ENCODE measurements around the gene ATF2. TPM values are rescaled to one million over a fixed set of nuclear protein-coding genes. Genes with fewer than 3 reads are reported as not detected.

ATF2 gene
- total RNA-seq, 2 experiments from 2014 or later: 46.9 to 48.5 TPM

DNA sequence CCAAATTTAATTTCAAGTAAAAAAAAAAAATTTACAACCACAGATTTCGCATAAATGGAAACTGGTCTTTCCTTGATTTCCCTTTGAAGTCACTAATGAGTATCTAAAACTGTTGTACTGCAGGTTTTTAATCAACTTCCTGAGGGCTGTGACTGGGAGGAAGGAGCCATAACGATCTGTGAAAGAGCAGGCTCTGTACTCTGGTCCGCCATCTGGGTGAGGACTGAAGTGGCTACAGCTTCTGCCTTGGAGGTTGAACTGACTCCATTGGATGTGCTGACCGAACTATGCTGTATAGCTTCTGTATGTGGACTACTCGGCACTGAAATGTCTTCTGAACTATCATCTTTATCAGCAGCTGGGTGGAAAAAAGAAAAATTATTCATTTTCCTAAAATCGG lies 93.5 kb downstream of the ATF2 start:
- ChIA-PET CTCF (interaction anchor here (0.6 kb wide), 1 partner anchor 64 kb away, joined by 4 read pairs; no protein-coding TSS in a partner anchor), POLR2A (no interaction called here)
- Mint-ChIP-seq H3K27me3 (no peaks in the 10 kb centered on the region), H3K9me3 (no peaks in the 10 kb centered on the region), H3K4me3 (no peak overlapping the region), H3K27ac (no peak overlapping the region), H3K4me1 (ENCODE audit: low read depth) (no peaks in the 10 kb centered on the region), H3K36me3 (peaks cover 40% of the 10 kb centered on the region)
- no peak for DNase-seq
- intact Hi-C loops (cut with micrococcal nuclease): no loop called here

DNA sequence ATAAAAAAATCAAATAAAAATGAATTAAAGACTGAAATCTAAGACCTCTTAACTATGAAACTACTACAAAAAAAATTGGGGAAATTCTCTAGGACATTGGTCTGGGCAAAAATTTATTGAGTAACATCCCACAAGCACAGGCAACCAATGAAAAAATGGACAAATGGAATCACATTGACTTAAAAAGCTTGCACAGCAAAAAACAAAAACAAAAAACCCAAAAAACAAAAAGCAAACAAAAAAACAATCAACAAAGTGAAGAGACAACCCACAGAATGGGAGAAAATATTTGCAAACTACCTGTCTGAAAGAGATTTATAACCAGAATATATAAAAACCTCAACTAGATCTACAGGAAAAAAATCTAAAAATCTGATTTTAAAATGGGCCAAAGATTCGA lies 99.5 kb downstream of the ATF2 start:
- DNase-seq: no peak
- Mint-ChIP-seq H3K27me3 (no peaks in the 10 kb centered on the region), H3K9me3 (no peaks in the 10 kb centered on the region), H3K27ac (no peak overlapping the region), H3K4me3 (no peak overlapping the region), H3K36me3 (peaks cover 38% of the 10 kb centered on the region), H3K4me1 (ENCODE audit: low read depth) (no peaks in the 10 kb centered on the region)
- intact Hi-C loops (cut with micrococcal nuclease): no loop called here
- ChIA-PET POLR2A (no interaction called here), CTCF (no interaction called here)

DNA sequence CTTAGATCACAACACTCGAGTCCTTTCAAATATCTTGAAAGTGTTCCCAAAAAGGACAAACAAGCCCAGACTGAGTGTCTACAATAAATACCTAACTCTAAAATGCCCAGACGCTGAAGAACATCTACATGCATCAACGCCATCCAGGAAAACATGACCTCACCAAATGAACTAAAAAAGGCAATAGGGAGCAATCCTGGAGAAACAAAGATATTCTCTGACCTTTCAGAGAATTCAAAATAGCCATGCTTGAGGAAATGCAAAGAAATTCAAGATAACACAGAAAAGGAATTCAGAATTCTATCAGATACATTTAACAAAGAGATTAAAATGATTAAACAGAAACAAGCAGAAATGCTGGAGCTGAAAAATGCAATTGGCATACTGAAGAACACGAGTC lies 101.6 kb downstream of the ATF2 start:
- intact Hi-C loops (cut with micrococcal nuclease): no loop called here
- Mint-ChIP-seq H3K27ac (no peak overlapping the region), H3K9me3 (no peaks in the 10 kb centered on the region), H3K4me3 (no peak overlapping the region), H3K27me3 (no peaks in the 10 kb centered on the region), H3K36me3 (peaks cover 31% of the 10 kb centered on the region), H3K4me1 (ENCODE audit: low read depth) (no peaks in the 10 kb centered on the region)
- POLR2A ChIA-PET: no interaction called here
- CTCF ChIA-PET: no interaction called here
- DNase-seq: no peak

DNA sequence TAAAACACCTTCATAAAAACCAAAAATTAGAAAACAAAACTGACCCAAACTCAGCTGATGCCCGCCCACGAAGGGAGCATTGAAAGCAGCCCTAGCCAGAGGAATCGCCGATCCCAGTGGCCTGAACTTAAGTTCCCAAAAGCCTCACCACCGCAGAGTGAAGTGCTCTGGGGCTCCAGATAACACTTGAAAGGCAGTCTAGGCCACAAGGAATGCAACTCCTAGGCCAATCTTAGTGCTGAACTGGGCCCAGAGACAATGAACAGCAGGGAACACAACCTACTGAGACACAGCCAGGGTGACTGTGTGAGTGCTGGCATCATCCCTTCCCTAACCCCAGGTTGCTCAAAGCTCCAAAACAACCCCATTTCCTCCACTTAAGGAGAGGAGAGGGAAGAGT lies 103.2 kb downstream of the ATF2 start:
- intact Hi-C loops (cut with micrococcal nuclease): no loop called here
- POLR2A ChIA-PET: no interaction called here
- no peak overlapping the region for H3K4me3 Mint-ChIP-seq
- H3K9me3 Mint-ChIP-seq: no peaks in the 10 kb centered on the region
- H3K4me1 Mint-ChIP-seq (ENCODE audit: low read depth): no peaks in the 10 kb centered on the region
- peaks cover 28% of the 10 kb centered on the region for H3K36me3 Mint-ChIP-seq
- no peaks in the 10 kb centered on the region for H3K27me3 Mint-ChIP-seq
- DNase-seq: no peak
- CTCF ChIA-PET: no interaction called here
- H3K27ac Mint-ChIP-seq: no peak overlapping the region

DNA sequence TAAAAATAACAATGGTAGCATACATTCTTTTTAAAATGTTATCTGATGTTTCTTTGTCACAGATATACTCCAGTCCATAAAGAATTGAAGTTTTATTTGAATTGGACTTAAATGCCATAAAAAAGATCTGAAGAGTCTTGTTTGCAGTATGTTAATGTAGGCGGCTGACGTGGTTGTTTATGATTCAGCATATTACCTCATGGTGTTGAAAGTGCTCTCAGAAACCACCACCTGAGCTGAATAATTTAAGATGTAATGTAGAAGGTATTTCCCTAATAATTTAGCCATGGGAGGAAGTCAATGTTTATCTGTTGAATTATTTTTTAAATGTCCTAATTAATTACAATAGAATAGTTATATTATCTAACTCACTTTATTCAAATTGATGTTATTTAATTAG lies 104.3 kb downstream of the ATF2 start:
- Mint-ChIP-seq H3K36me3 (peaks cover 27% of the 10 kb centered on the region), H3K27ac (no peak overlapping the region), H3K4me1 (ENCODE audit: low read depth) (no peaks in the 10 kb centered on the region), H3K9me3 (no peaks in the 10 kb centered on the region), H3K4me3 (no peak overlapping the region), H3K27me3 (no peaks in the 10 kb centered on the region)
- ChIA-PET CTCF (no interaction called here), POLR2A (no interaction called here)
- intact Hi-C loops (cut with micrococcal nuclease): no loop called here
- no peak for DNase-seq

DNA sequence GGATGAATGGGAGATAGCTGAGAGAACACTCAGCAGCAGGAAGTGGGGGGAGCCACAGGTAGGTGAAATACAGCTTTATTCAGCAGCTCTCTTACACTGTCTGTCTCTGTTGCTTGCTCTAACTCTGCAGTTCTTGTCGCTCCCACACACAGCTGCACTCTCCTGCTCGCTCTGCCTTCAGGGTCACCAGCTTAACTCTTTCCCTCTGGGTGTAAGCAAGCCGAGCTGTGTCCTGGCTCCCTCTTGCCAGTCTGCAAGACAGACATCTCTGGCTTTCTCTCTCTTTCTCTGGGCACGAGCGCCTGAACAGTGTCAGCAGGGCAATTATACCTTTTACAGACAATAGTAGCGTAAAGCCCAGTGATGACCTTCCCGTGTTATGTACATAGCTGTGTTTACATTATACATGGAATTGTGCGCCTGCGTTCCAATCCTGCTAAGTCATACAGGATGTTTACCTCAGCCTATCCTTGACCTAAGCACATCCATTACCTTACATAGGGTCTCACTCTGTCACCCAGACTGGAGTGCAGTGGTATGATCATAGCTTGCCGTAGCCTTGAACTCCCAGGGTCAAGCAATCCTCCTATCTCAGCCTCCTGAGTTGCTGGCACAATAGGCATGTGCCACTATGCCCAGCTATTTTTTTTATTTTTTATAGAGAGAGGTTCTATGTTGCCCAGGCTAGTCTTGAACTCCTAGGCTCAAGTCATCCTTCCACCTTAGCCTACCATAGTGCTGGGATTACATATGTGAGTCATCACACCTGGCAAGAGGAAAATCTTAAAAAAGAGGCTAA lies 105.0 kb downstream of the ATF2 start:
- intact Hi-C loops (cut with micrococcal nuclease): no loop called here
- ChIA-PET POLR2A (no interaction called here), CTCF (interaction anchor here (0.6 kb wide), 1 partner anchor 489 kb away, joined by 4 read pairs; no protein-coding TSS in a partner anchor)
- H3K4me1 Mint-ChIP-seq (ENCODE audit: low read depth): no peaks in the 10 kb centered on the region
- no peak overlapping the region for H3K4me3 Mint-ChIP-seq
- DNase-seq: no peak
- no peak overlapping the region for H3K27ac Mint-ChIP-seq
- H3K27me3 Mint-ChIP-seq: no peaks in the 10 kb centered on the region
- H3K9me3 Mint-ChIP-seq: no peaks in the 10 kb centered on the region
- H3K36me3 Mint-ChIP-seq: peaks cover 24% of the 10 kb centered on the region

DNA sequence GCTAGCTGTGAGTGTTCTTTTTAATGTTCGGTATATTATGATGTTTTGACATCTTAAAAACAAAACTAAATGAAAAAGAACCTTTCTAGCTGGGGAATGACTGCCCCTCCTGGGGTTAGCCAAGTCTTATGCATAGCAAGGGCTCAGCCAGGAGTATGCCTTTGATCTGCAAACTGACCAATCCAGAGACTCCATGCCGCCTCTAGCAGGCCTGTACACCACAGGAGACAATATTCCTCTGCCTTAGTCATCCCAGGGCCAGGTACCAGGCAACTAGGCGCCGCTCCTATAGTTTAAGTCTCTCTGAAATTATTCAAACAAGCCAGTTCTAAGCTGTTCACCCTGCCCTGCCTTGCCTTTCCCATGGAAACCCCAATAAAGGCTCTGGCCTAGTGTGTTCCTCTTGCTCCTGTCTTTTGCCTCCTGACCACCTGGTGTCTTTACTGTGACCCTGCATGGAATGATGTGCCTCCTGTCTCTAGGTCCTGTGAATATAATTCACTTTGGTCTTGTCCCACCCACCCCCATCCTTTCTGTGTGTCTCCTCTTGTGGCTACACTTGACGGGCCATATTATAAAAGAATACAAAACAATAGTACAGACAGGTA lies 110.8 kb downstream of the ATF2 start:
- intact Hi-C loops (cut with micrococcal nuclease): no loop called here
- no peak overlapping the region for H3K4me3 Mint-ChIP-seq
- CTCF ChIA-PET: no interaction called here
- no peak overlapping the region for H3K27ac Mint-ChIP-seq
- no peak for DNase-seq
- H3K27me3 Mint-ChIP-seq: no peaks in the 10 kb centered on the region
- peaks cover 9% of the 10 kb centered on the region for H3K36me3 Mint-ChIP-seq
- H3K9me3 Mint-ChIP-seq: no peaks in the 10 kb centered on the region
- no peaks in the 10 kb centered on the region for H3K4me1 Mint-ChIP-seq (ENCODE audit: low read depth)
- POLR2A ChIA-PET: interaction anchor here (0.6 kb wide), 1 partner anchor 62 kb away, joined by 4 read pairs; no protein-coding TSS in a partner anchor

DNA sequence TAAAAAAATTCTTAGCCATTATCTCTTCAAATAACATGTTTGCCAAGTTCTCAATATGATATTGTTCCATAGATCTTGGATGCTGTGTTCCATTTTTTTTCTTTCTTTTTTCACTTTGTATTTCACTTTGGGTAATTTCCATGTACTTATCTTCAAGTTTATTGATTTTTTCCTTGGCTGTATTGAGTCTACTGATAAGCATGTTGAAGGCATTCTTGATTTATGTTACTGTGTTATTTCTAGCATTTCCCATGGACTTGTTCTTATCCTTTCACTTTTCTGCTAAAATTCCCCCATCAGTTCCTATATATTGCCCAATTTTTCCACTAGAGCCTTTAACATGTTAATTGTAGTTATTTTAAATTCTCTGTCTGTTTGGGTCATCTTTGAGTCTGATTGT lies 112.0 kb downstream of the ATF2 start:
- H3K36me3 Mint-ChIP-seq: peaks cover 12% of the 10 kb centered on the region
- no peaks in the 10 kb centered on the region for H3K4me1 Mint-ChIP-seq (ENCODE audit: low read depth)
- no peak for DNase-seq
- no peaks in the 10 kb centered on the region for H3K27me3 Mint-ChIP-seq
- H3K9me3 Mint-ChIP-seq: no peaks in the 10 kb centered on the region
- intact Hi-C loops (cut with micrococcal nuclease): no loop called here
- no peak overlapping the region for H3K4me3 Mint-ChIP-seq
- ChIA-PET POLR2A (no interaction called here), CTCF (no interaction called here)
- no peak overlapping the region for H3K27ac Mint-ChIP-seq

DNA sequence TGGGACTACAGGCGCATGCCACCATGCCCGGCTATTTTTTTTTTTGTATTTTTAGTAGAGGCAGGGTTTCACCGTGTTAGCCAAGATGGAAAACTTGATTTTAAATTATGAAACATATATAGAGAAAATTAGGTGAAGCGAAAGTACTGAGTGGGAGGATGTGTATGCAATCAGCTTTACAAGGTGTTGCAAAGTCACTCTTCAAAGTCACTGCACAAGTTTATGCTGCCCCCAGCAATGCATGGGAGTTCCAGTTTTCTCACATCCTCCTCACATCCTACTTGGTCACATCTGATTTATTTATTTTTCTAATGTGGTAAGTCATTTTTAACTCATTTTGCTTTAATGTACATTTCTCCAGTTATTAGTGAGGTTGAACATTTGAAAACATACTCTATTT lies 113.7 kb downstream of the ATF2 start:
- Mint-ChIP-seq H3K36me3 (peaks cover 11% of the 10 kb centered on the region), H3K27me3 (no peaks in the 10 kb centered on the region), H3K4me3 (no peak overlapping the region), H3K4me1 (ENCODE audit: low read depth) (no peaks in the 10 kb centered on the region), H3K9me3 (no peaks in the 10 kb centered on the region), H3K27ac (no peak overlapping the region)
- ChIA-PET POLR2A (no interaction called here), CTCF (interaction anchor here (0.7 kb wide), 1 partner anchor 223 kb away, joined by 3 read pairs; no protein-coding TSS in a partner anchor)
- intact Hi-C loops (cut with micrococcal nuclease): no loop called here
- DNase-seq: no peak

DNA sequence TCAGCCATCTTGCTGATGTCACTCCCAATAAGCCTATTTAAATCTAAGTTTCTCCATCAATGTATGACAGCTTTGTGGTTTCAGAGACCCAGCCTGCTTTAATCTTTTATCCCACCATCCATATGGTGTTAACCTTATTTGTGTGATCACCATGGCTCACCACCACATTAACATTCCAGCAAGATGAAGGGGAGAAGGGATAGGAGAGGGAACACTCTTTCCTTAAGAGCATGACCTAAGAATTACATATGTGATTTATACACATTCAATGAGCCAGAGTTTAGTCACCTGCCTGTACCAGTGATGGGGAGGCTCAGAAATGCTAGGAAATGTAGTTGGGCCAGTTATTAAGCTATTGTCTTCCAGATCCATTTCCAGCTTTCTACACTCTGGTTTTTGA lies 118.3 kb downstream of the ATF2 start:
- CTCF ChIA-PET: no interaction called here
- Mint-ChIP-seq H3K4me3 (no peak overlapping the region), H3K4me1 (ENCODE audit: low read depth) (no peaks in the 10 kb centered on the region), H3K27me3 (no peaks in the 10 kb centered on the region), H3K27ac (no peak overlapping the region), H3K9me3 (no peaks in the 10 kb centered on the region), H3K36me3 (peaks cover 4% of the 10 kb centered on the region)
- POLR2A ChIA-PET: no interaction called here
- DNase-seq: no peak
- intact Hi-C loops (cut with micrococcal nuclease): no loop called here

DNA sequence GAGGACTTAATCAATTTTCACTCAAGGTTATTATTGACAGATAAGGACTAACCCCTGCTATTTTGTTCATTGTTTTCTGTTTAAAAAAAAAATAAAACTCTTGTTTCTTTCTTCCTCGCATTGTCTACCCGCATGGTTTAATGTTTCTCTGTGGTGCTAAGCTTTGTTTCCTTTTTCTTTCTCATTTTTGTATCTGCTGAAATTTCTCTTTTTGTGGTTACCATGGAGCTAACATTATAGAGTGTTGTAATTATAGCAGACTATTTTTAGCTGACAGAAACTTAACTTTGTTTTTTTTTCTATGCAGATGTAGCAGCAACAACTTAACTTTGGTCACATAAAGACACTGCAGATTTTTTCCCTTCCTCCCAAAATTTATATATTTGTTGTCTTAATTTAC lies 119.7 kb downstream of the ATF2 start:
- Mint-ChIP-seq H3K9me3 (no peaks in the 10 kb centered on the region), H3K27ac (no peak overlapping the region), H3K4me1 (ENCODE audit: low read depth) (no peaks in the 10 kb centered on the region), H3K4me3 (no peak overlapping the region), H3K36me3 (peaks cover 4% of the 10 kb centered on the region), H3K27me3 (no peaks in the 10 kb centered on the region)
- POLR2A ChIA-PET: no interaction called here
- intact Hi-C loops (cut with micrococcal nuclease): no loop called here
- no peak for DNase-seq
- CTCF ChIA-PET: interaction anchor here (1.1 kb wide), 1 partner anchor 155 kb away, joined by 3 read pairs; no protein-coding TSS in a partner anchor

DNA sequence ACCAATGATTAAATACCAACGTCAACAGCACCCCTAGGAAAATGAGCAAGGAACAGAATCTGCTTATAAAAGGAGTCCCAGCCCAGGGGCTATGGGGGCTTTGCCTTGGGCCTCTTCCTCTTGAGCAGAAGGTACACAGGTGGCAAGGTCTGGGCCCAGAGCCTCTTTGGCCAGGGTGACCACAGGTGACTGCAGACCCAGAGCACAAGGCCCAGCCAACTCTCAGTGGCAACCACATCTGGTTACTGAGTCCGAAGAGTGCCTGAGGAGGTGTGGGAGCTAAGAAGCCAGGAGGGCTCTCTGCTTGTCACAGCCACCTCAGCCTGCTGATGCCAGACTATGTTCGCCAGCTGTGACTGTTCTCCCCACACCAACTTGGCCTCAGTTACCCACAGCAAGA lies 128.5 kb downstream of the ATF2 start:
- POLR2A ChIA-PET: no interaction called here
- DNase-seq: no peak
- Mint-ChIP-seq H3K4me3 (no peak overlapping the region), H3K36me3 (no peaks in the 10 kb centered on the region), H3K27ac (no peak overlapping the region), H3K4me1 (ENCODE audit: low read depth) (peaks cover 6% of the 10 kb centered on the region), H3K9me3 (no peaks in the 10 kb centered on the region), H3K27me3 (no peaks in the 10 kb centered on the region)
- CTCF ChIA-PET: interaction anchor here (0.7 to 1.3 kb wide), 2 partner anchors 291 to 342 kb away, joined by 3 to 4 read pairs; no protein-coding TSS in a partner anchor
- intact Hi-C loops (cut with micrococcal nuclease): loop anchor here (5.0 kb wide), 1 partner anchor 143 kb away; the partner anchor contains the start of gene ATP5MC3

DNA sequence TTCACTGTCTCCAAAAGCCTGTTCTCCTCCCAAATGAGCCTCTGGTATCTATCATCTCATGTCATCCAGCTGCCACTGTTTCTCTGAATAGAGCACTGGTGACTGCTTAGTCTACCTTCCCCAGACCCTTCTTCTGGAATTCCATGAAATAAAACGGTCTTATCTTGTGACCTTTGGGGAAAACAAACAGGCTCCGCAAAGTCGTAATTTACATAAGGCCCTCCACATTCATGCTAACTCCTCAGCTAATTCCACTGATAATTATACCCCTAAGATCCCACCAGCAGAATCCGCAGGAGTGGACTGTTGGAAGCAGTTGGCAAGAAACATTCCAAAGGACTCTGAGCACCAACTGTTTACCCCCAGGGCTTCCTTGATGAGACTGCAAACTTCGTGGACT lies 129.0 kb downstream of the ATF2 start:
- Mint-ChIP-seq H3K27ac (no peak overlapping the region), H3K27me3 (no peaks in the 10 kb centered on the region), H3K4me3 (no peak overlapping the region), H3K36me3 (no peaks in the 10 kb centered on the region), H3K4me1 (ENCODE audit: low read depth) (peaks cover 6% of the 10 kb centered on the region), H3K9me3 (no peaks in the 10 kb centered on the region)
- intact Hi-C loops (cut with micrococcal nuclease): loop anchor here (5.0 kb wide), 1 partner anchor 143 kb away; the partner anchor contains the start of gene ATP5MC3
- ChIA-PET POLR2A (interaction anchor here (0.6 kb wide), 1 partner anchor 16 kb away, joined by 3 read pairs; no protein-coding TSS in a partner anchor), CTCF (interaction anchor here (0.6 to 1.3 kb wide), 2 partner anchors 75 to 342 kb away, joined by 4 to 6 read pairs; no protein-coding TSS in a partner anchor)
- DNase-seq: no peak
